ENCODE data around the gene RET. TPM values are rescaled to one million over a fixed set of nuclear protein-coding genes. Genes with fewer than 3 reads are reported as not detected.

Gene RET
- total RNA-seq, 4 donors from 2014 or later: 0.27 to 2.1 (median 0.88) TPM

GRCh38 chr10:43135656-43136055 is 58.8 kb downstream of the RET start:
- DNase-seq: no peak
- WGBS, 2 donors: 91 to 93% methylated on average over 2 of the region's 2 CpGs
- TF ChIP-seq CTCF (IDR thresholded peaks at IDR 0.05) (no peak), POLR2A (IDR thresholded peaks at IDR 0.05) (no peak)
- H3K9me3 ChIP-seq: no peaks in the 10 kb centered on the region
- peaks cover 15 to 17% of the 10 kb centered on the region in 2 donors for H3K4me1 ChIP-seq
- H3K27me3 ChIP-seq: no peaks in the 10 kb centered on the region
- no peak overlapping the region for H3K27ac ChIP-seq
- H3K4me3 ChIP-seq (replicated peaks in 1 of 3): no peak overlapping the region
- intact Hi-C loops (cut with DNase I): no loop called here
- H3K36me3 ChIP-seq: no peaks in the 10 kb centered on the region

GRCh38 chr10:43136432-43136831 is 59.6 kb downstream of the RET start:
- intact Hi-C loops (cut with DNase I): no loop called here
- H3K36me3 ChIP-seq: no peaks in the 10 kb centered on the region
- H3K9me3 ChIP-seq: no peaks in the 10 kb centered on the region
- no peak overlapping the region for H3K27ac ChIP-seq
- TF ChIP-seq CTCF (IDR thresholded peaks at IDR 0.05) (no peak), POLR2A (IDR thresholded peaks at IDR 0.05) (no peak)
- no peaks in the 10 kb centered on the region for H3K27me3 ChIP-seq
- H3K4me3 ChIP-seq (replicated peaks in 1 of 3): no peak overlapping the region
- peaks cover 15 to 17% of the 10 kb centered on the region in 2 donors for H3K4me1 ChIP-seq
- DNase-seq: no peak
- WGBS, 2 donors: 93 to 95% methylated on average over 5 of the region's 5 CpGs

- 45 to 48% methylated on average over 27 of the region's 27 CpGs for WGBS, 2 donors
- H3K9me3 ChIP-seq: no peaks in the 10 kb centered on the region
- H3K36me3 ChIP-seq: no peaks in the 10 kb centered on the region
- no peak for TF ChIP-seq POLR2A (IDR thresholded peaks at IDR 0.05)
- H3K27ac ChIP-seq: peak overlapping the region; percentile 61 to 96 (median 96)
- peak overlapping the region; percentile 54 to 83 (median 81) for H3K4me3 ChIP-seq (replicated peaks in 1 of 3)
- H3K27me3 ChIP-seq: no peaks in the 10 kb centered on the region
- peaks cover 15 to 17% of the 10 kb centered on the region in 2 donors for H3K4me1 ChIP-seq
- intact Hi-C loops (cut with DNase I): no loop called here
- no peak for DNase-seq
Measured at GRCh38 chr10:43136995-43137716, 60.3 kb downstream of the RET start.

- H3K4me1 ChIP-seq: peaks cover 15 to 17% of the 10 kb centered on the region in 2 donors
- TF ChIP-seq POLR2A (IDR thresholded peaks at IDR 0.05) (no peak), CTCF (IDR thresholded peaks at IDR 0.05) (no peak)
- 0 to 1% methylated on average over 25 to 26 of the region's 30 CpGs for WGBS, 2 donors
Measured at GRCh38 chr10:43137717-43138020, 60.8 kb downstream of the RET start.

GRCh38 chr10:43138021-43138756 is 61.3 kb downstream of the RET start, which contains the start of gene CSGALNACT2:
Gene CSGALNACT2 (plus strand): TSS chr10:43138445. CDS start chr10:43155150, 16,705 bp downstream.
- H3K9me3 ChIP-seq: no peaks in the 10 kb centered on the region
- H3K4me1 ChIP-seq: peaks cover 15 to 17% of the 10 kb centered on the region in 2 donors
- H3K27me3 ChIP-seq: no peaks in the 10 kb centered on the region
- no peaks in the 10 kb centered on the region for H3K36me3 ChIP-seq
- DNase-seq: peak; percentile 82 to 86
- H3K4me3 ChIP-seq (replicated peaks in 1 of 3): peak within 1 kb of the TSS; percentile 54 to 83 (median 81)
- intact Hi-C loops (cut with DNase I): no loop called here
- 0 to 1% methylated on average over 11 to 24 of the region's 93 CpGs for WGBS, 2 donors
- TF ChIP-seq CTCF (IDR thresholded peaks at IDR 0.05) (no peak), POLR2A (IDR thresholded peaks at IDR 0.05) (peak; percentile 38 to 90)
- H3K27ac ChIP-seq: peak within 1 kb of the TSS; percentile 61 to 96 (median 96)

More at GRCh38 chr10:43137717-43138020, 60.8 kb downstream of the RET start:
- H3K9me3 ChIP-seq: no peaks in the 10 kb centered on the region
- H3K27me3 ChIP-seq: no peaks in the 10 kb centered on the region
- H3K36me3 ChIP-seq: no peaks in the 10 kb centered on the region
- peak overlapping the region; percentile 61 to 96 (median 96) for H3K27ac ChIP-seq
- peak overlapping the region; percentile 54 to 83 (median 81) for H3K4me3 ChIP-seq (replicated peaks in 1 of 3)
- intact Hi-C loops (cut with DNase I): no loop called here
- peak; percentile 43 to 49 for DNase-seq

Measured in thyroid gland (tissue), 4 donors.